Testis (tissue), 2 donors: ENCODE measurements around the gene SMIM1.

Experiments
- CTCF ChIP-seq, 3 experiments: fragments of 450-650 bp in 2 of 3; fragments of 200-600 bp in 1 of 3; sonication (generic) in 1 of 3; IDR thresholded peaks; one replicate each; pipeline ENCODE4 v1.5.1; 2016 to 2019; ENCODE audit warnings: antibody characterized with exemption in 3 of 3, mild to moderate bottlenecking in 2 of 3, moderate library complexity in 1 of 3
- POLR2A ChIP-seq: fragments of 450-650 bp; IDR thresholded peaks from one replicate; pipeline ENCODE4 v1.6.1; 2017; ENCODE audit warnings: antibody characterized with exemption, mild to moderate bottlenecking, moderate library complexity

- no peak for TF ChIP-seq CTCF (IDR thresholded peaks at IDR 0.05)
- TF ChIP-seq POLR2A = no peak
Observed at GRCh38 chr1:3734602-3735001, 37.9 kb upstream of the SMIM1 start.
